GM12891 (cell line): ENCODE data around the gene GPATCH2.

Experiments used
- DNase-seq: peaks from one replicate; pipeline ENCODE4 v3.0.0; 2011; ENCODE audit warnings: low spot score; ENCODE audit not compliant: insufficient read length
- FAIRE-seq: peaks from 2 replicates; lab custom pipeline; 2011; peaks lifted over from hg19 to GRCh38; lab: Jason Lieb, UNC
- PAX5 ChIP-seq: IDR thresholded peaks from 2 replicates; pipeline ENCODE4 v1.6.1; 2011; ENCODE audit warnings: low read length, moderate library complexity, mild to moderate bottlenecking; ENCODE audit not compliant: insufficient read depth, severe bottlenecking
- POLR2A ChIP-seq: IDR thresholded peaks from 2 replicates; pipeline ENCODE4 v1.6.1; 2011; ENCODE audit warnings: low read depth, low read length, control low read depth
- POLR2AphosphoS5 ChIP-seq: IDR thresholded peaks from 2 replicates; pipeline ENCODE4 v1.6.1; 2011; ENCODE audit warnings: low read depth, low read length, control low read depth
- POU2F2 ChIP-seq: IDR thresholded peaks from 2 replicates; pipeline ENCODE4 v1.6.1; 2011; ENCODE audit warnings: low read depth, mild to moderate bottlenecking, control low read depth, low read length, moderate library complexity
- SPI1 ChIP-seq: IDR thresholded peaks from 2 replicates; pipeline ENCODE4 v1.6.1; 2011; ENCODE audit warnings: low read depth, low read length, control low read depth
- TAF1 ChIP-seq: IDR thresholded peaks from 2 replicates; pipeline ENCODE4 v1.6.1; 2011; ENCODE audit warnings: low read depth, low read length, control low read depth

The GPATCH2 gene

GRCh38 chr1:217431395-217431794 lies 199.5 kb downstream of the GPATCH2 start:
- no peak for TF ChIP-seq TAF1
- no peak for TF ChIP-seq POLR2AphosphoS5
- no peak for TF ChIP-seq POLR2A
- no peak for TF ChIP-seq PAX5
- DNase-seq: no peak
- no peak for FAIRE-seq

GRCh38 chr1:217425422-217425821 lies 205.5 kb downstream of the GPATCH2 start:
- DNase-seq (no peak), FAIRE-seq (no peak)
- TF ChIP-seq POLR2AphosphoS5: no peak
- no peak for TF ChIP-seq TAF1
- no peak for TF ChIP-seq PAX5
- no peak for TF ChIP-seq POLR2A
- TF ChIP-seq SPI1: no peak
- TF ChIP-seq POU2F2: no peak

GRCh38 chr1:217419194-217419551 lies 211.7 kb downstream of the GPATCH2 start:
- TF ChIP-seq POLR2A (no peak), PAX5 (no peak), TAF1 (no peak), SPI1 (no peak), POLR2AphosphoS5 (no peak), POU2F2 (no peak)
- no peak for DNase-seq
- no peak for FAIRE-seq

- no peak for FAIRE-seq
- TF ChIP-seq POLR2AphosphoS5: no peak
- no peak for TF ChIP-seq PAX5
- TF ChIP-seq TAF1: no peak
- no peak for TF ChIP-seq SPI1
- TF ChIP-seq POU2F2: no peak
- no peak for TF ChIP-seq POLR2A
These were observed 212.4 kb downstream of the GPATCH2 start for GRCh38 chr1:217418269-217419193.

GRCh38 chr1:217417363-217417762 lies 213.5 kb downstream of the GPATCH2 start:
- FAIRE-seq (no peak), DNase-seq (no peak)
- TF ChIP-seq SPI1: no peak
- TF ChIP-seq POU2F2: no peak
- TF ChIP-seq TAF1: no peak
- TF ChIP-seq POLR2A: no peak
- no peak for TF ChIP-seq POLR2AphosphoS5
- no peak for TF ChIP-seq PAX5

More at GRCh38 chr1:217418269-217419193, 212.4 kb downstream of the GPATCH2 start:
- DNase-seq: no peak

- FAIRE-seq (no peak), DNase-seq (no peak)
- TF ChIP-seq SPI1 (no peak), POU2F2 (no peak), POLR2A (no peak), TAF1 (no peak)
These were observed 223.3 kb downstream of the GPATCH2 start for GRCh38 chr1:217407534-217408001.

- FAIRE-seq (no peak), DNase-seq (no peak)
- TF ChIP-seq PAX5 (no peak), POU2F2 (no peak), POLR2A (no peak), SPI1 (no peak), POLR2AphosphoS5 (no peak), TAF1 (no peak)
These were observed 227.7 kb downstream of the GPATCH2 start for GRCh38 chr1:217403026-217403720.

GRCh38 chr1:217402301-217402700 lies 228.6 kb downstream of the GPATCH2 start:
- DNase-seq (no peak), FAIRE-seq (no peak)
- TF ChIP-seq POLR2A: no peak
- no peak for TF ChIP-seq PAX5
- TF ChIP-seq POLR2AphosphoS5: no peak
- no peak for TF ChIP-seq POU2F2
- no peak for TF ChIP-seq SPI1
- TF ChIP-seq TAF1: no peak

GRCh38 chr1:217393896-217394295 lies 237.0 kb downstream of the GPATCH2 start:
- DNase-seq (no peak), FAIRE-seq (no peak)
- no peak for TF ChIP-seq POLR2AphosphoS5
- TF ChIP-seq PAX5: no peak
- no peak for TF ChIP-seq POU2F2
- no peak for TF ChIP-seq TAF1
- no peak for TF ChIP-seq SPI1
- TF ChIP-seq POLR2A: no peak

GRCh38 chr1:217392441-217392840 lies 238.4 kb downstream of the GPATCH2 start:
- FAIRE-seq: no peak

More at GRCh38 chr1:217392441-217392840, 238.4 kb downstream of the GPATCH2 start:
- TF ChIP-seq TAF1 (no peak), SPI1 (no peak), PAX5 (no peak), POLR2A (no peak), POLR2AphosphoS5 (no peak), POU2F2 (no peak)
- DNase-seq: no peak
